ENCODE results near the gene GADD45G.

GADD45G gene

DNA sequence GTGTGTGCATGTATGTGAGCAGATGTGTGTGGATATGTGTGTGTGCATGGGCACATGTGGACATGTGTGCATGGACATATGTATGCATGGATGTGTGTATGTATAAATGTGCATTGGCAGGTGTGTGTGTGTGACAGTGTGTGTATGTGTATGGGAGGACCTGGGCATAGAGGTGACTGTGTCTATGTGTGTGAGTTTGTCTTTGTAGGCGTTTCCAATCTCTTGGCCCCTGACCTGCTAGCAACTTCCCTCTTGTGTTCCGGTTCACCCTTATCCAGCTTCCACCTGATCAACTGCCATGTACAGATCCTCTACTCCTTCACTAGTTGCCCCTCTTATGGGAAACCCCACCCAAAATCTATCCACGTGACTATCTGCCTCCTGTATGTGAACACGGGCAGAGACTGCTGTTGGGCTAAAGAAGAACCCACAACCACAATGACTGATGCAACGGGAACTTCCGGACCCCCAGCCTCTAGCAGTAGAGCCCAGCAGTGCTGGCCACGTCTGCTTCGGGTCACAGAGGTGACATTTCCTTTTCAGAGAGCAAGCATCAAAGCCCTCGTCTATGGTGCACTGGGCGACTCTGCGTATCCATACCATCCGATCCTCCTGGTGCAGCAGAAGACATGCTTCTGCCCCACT is 24.9 kb upstream of the GADD45G start:
- TF ChIP-seq CTCF (IDR thresholded peaks at IDR 0.05; ENCODE audit: insufficient read depth, low read depth, low read length, missing control alignments) = no peak
- H3K4me3 ChIP-seq (ENCODE audit: low read depth, low read length) = no peak overlapping the region
- DNase-seq (ENCODE audit: low read depth) = peak; percentile 19

GRCh38 chr9:89586311-89586710 is 18.5 kb upstream of the GADD45G start:
- TF ChIP-seq CTCF (IDR thresholded peaks at IDR 0.05; ENCODE audit: insufficient read depth, low read depth, low read length, missing control alignments) = no peak
- DNase-seq (ENCODE audit: low read depth) = no peak
- H3K4me3 ChIP-seq (ENCODE audit: low read depth, low read length) = no peak overlapping the region

- H3K4me3 ChIP-seq (ENCODE audit: low read depth, low read length) = no peak overlapping the region
- DNase-seq (ENCODE audit: low read depth) = no peak
- TF ChIP-seq CTCF (IDR thresholded peaks at IDR 0.05; ENCODE audit: insufficient read depth, low read depth, low read length, missing control alignments) = no peak
Measured at GRCh38 chr9:89588271-89588879, 16.4 kb upstream of the GADD45G start.

DNA sequence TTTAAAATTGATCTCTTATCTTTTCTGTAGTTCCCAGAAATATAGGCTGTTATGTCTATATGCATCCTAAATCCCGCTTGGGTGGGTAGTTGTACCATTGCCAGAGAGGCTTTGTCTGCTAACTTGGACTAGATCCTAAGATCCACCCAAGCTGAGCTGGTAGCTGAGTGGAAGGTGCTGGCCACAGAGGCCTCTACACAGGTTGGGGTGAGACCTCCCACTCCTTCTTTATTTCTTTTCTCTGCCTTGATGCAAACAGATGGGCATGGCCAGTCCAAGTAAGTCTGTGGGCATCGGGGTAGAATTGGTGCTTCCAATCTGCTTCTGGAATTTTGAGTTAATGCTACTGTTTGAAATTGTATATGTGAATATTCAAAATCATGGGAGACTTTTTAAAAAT is 14.4 kb upstream of the GADD45G start:
- no peak for TF ChIP-seq CTCF (IDR thresholded peaks at IDR 0.05; ENCODE audit: insufficient read depth, low read depth, low read length, missing control alignments)
- H3K4me3 ChIP-seq (ENCODE audit: low read depth, low read length) = no peak overlapping the region
- no peak for DNase-seq (ENCODE audit: low read depth)

DNA sequence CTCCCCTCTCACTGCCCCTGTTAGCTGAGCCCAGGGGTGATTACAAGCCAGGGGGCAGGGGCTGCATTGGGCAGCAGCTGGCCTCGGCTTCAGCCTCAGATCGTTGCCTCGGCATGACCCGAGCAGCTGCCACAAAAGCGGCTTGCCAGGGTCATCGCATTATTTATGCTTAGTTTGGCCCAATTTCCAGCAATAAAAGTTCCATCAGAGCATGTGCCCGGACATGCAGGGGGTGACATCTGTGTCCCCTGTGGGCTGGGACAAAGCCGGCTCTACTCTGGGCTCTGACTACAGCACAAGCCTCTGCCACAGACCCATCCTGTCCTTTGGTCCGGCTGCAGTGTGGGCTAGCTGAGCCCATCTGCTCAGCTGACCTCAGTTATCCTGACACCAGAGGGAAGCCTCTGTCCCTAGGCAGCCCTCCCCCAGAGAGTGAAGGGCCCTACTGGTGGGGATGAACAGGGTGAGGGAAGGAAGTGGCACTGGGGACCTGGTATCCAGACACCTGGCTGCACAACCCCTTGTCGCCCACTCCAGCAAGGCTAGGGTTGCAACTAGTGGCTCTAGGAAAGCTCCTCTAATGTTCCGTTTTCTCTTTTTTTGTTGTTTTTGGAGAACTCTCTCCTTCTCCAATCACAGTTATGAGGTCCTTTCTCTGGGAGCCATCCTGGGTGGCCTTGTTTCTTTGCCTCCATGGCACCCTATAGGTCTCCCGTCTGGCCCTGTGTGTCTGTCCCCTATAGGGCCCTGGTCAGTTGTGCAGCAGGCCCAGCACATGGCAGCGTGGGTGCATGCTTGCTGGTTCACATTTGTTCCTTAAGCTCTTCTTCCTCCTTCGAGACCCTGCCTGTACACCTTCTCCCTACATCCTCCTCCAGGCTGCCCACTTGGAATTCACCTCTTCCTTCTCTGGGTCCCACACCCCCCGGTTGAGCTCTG is 13.3 kb upstream of the GADD45G start:
- H3K4me3 ChIP-seq (ENCODE audit: low read depth, low read length) = no peak overlapping the region
- TF ChIP-seq CTCF (IDR thresholded peaks at IDR 0.05; ENCODE audit: insufficient read depth, low read depth, low read length, missing control alignments) = no peak
- no peak for DNase-seq (ENCODE audit: low read depth)

DNA sequence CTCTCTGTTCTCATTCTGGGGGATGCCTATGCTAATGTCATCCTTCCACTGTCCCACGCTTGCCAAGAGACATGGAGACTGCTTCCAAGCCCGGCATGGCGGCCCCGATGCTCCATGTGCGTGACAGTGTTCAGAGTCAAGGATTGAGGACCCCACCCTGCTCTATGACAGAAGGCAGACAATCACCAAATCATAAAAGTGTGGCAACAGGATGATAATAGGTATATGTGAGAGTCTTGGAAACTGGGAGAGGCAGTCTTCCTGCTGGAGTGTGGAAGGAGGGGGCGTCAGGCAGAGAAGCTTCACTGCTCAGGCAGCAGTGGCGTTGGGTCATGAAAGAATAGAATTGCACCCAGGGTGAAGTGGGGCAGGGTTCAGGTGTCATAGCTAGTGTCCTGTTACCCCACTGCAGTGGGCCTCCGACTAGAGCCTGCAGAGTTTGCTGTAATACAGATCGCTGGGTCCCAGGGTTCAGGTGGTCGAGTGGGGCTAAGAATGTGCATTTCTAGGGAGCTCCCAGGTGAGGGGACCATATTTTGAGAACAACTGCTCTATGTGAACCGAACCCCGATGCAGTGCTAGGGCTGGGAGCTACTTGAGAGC is 12.5 kb upstream of the GADD45G start:
- TF ChIP-seq CTCF (IDR thresholded peaks at IDR 0.05; ENCODE audit: insufficient read depth, low read depth, low read length, missing control alignments) = no peak
- no peak overlapping the region for H3K4me3 ChIP-seq (ENCODE audit: low read depth, low read length)
- no peak for DNase-seq (ENCODE audit: low read depth)
